Gastroesophageal sphincter (tissue), 3 donors: Measurements from ENCODE around the gene DFFB.

Experiments
- POLR2A ChIP-seq, 2 donors: fragments of 450-650 bp; IDR thresholded peaks; one replicate each; pipeline ENCODE4 v1.6.1; 2017; ENCODE audit warnings: antibody characterized with exemption in 2 of 2, mild to moderate bottlenecking in 2 of 2, moderate library complexity in 1 of 2
- TF ChIP-seq, protein P1 (sequence below), 4 experiments: fragments of 200-600 bp in 2 of 4; fragments of 450-650 bp in 2 of 4; sonication (generic) in 1 of 4; IDR thresholded peaks; one replicate each; pipeline ENCODE4 v1.5.1; 2017 to 2019; ENCODE audit warnings: antibody characterized with exemption in 4 of 4, mild to moderate bottlenecking in 2 of 4, moderate library complexity in 2 of 4

DNA sequence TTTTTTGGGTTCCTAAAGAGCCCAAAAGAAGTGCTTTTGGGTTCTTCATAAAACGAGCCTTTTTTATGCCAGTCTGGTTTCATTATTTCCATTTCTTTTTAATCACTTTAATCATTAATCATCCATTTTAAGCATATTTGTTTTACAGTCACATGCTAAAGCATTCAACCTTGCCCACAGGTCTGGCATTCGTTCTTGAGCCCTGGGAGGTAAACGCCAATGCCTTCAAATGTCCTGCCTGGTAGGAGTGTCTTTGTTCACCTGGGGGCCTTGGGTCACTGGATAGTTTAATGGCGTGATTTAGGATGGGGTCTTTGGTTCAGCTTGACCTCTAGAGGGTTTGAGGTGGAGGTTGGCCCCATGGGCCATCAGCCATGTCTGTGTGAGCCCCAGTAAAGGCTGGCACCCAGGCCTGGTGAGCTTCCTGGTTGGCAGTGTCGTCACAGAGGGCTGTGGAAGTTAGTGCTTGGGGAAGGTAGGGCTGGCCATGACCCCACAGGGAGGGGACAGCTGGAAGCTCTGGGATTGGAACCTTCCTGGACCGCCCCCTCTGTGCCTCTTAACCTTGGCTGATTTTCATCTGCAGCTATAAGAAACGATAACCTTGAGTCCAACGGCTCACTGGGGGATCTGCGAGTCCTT lies 22.6 kb downstream of the DFFB start:
- TF ChIP-seq POLR2A (IDR thresholded peaks at IDR 0.05) = no peak
- TF ChIP-seq, protein P1, sequence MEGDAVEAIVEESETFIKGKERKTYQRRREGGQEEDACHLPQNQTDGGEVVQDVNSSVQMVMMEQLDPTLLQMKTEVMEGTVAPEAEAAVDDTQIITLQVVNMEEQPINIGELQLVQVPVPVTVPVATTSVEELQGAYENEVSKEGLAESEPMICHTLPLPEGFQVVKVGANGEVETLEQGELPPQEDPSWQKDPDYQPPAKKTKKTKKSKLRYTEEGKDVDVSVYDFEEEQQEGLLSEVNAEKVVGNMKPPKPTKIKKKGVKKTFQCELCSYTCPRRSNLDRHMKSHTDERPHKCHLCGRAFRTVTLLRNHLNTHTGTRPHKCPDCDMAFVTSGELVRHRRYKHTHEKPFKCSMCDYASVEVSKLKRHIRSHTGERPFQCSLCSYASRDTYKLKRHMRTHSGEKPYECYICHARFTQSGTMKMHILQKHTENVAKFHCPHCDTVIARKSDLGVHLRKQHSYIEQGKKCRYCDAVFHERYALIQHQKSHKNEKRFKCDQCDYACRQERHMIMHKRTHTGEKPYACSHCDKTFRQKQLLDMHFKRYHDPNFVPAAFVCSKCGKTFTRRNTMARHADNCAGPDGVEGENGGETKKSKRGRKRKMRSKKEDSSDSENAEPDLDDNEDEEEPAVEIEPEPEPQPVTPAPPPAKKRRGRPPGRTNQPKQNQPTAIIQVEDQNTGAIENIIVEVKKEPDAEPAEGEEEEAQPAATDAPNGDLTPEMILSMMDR (IDR thresholded peaks at IDR 0.05) = no peak
